Heart left ventricle (tissue), 13 donors: ENCODE results near the gene KIR3DL3.

Experiments used
- CTCF ChIP-seq, 12 donors: fragments of 200-600 bp; sonication (generic) in 4 of 12; IDR thresholded peaks; one replicate each; pipeline versions ENCODE4 v1.5.0 to v1.8.0; 2018 to 2022; ENCODE audit warnings: antibody characterized with exemption in 12 of 12, mild to moderate bottlenecking in 5 of 12
- POLR2A ChIP-seq, 2 donors: fragments of 450-650 bp; IDR thresholded peaks; one replicate each; pipeline ENCODE4 v1.6.1; 2017; ENCODE audit warnings: antibody characterized with exemption in 2 of 2, mild to moderate bottlenecking in 2 of 2, moderate library complexity in 2 of 2
- donor health status: ischemic (EF 13 %, LVEDD 7.1; RV severe dilation, severe dysfunction).
- donor health status: DM: no; HTN: yes; CAD: no.
- donor health status: DM: no; HTN: no; CAD: no.
- donor health status: ischemic (EF 25% LVEDD 6.9; RV normal size, moderate dysfunction).
- donor health status: ischemic (EF 25% LVEDD 5.7; RV mildly dilated, moderate dysfunction).
- donor health status: ischemic (EF 35%, LVEDD 5.7; RV mildly dilated, moderate dysfunction).
- donor health status: nonischemic (EF 11% LVEDD 7.7; RV severe dilation, severe dysfunction).
- donor health status: DM: yes; HTN: yes; CAD: no.
- donor health status: PGD.
- donor health status: ischemic (EF 29% LVEDD 5.4; RV normal size, mild dysfunction).
- donor health status: nonischemic (EF 23%, LVEDD 6.1; RV moderate dilation, normal function).

GRCh38 chr19:54729416-54730188 lies 5.4 kb downstream of the KIR3DL3 start:
- TF ChIP-seq CTCF (IDR thresholded peaks at IDR 0.05) (no peak), POLR2A (IDR thresholded peaks at IDR 0.05) (no peak)
